ENCODE measurements around the gene COPG1.
A peak's percentile ranks its signal among the peaks of the same experiment; 100 is the strongest.

Gene COPG1

GRCh38 chr3:129277829-129278271 lies 28.4 kb downstream of the COPG1 start:
- no peak for DNase-seq (ENCODE audit: low read depth in 1 of 2, low spot score in 1 of 2)
- TF ChIP-seq JUND (IDR thresholded peaks at IDR 0.05; ENCODE audit: low read depth) = no peak
- in situ Hi-C loops (cut with HindIII; ENCODE audit: low pct_unique_long_range_greater_than_20kb, low sequenced_read_pairs) = no loop called here

- in situ Hi-C loops (cut with HindIII; ENCODE audit: low pct_unique_long_range_greater_than_20kb, low sequenced_read_pairs) = no loop called here
- no peak for TF ChIP-seq JUND (IDR thresholded peaks at IDR 0.05; ENCODE audit: low read depth)
- DNase-seq (ENCODE audit: low read depth in 1 of 2, low spot score in 1 of 2) = peak; percentile 87 to 94
Observed at GRCh38 chr3:129278439-129278965, 29.1 kb downstream of the COPG1 start, which contains the start of gene HMCES. Gene HMCES, plus strand, starts transcription at chr3:129278870. Its CDS starts 863 bp downstream, at chr3:129279733.

GRCh38 chr3:129278966-129279906 lies 29.8 kb downstream of the COPG1 start:
- peak; percentile 27 to 50 for DNase-seq (ENCODE audit: low read depth in 1 of 2, low spot score in 1 of 2)
- TF ChIP-seq JUND (IDR thresholded peaks at IDR 0.05; ENCODE audit: low read depth) = no peak
- in situ Hi-C loops (cut with HindIII; ENCODE audit: low pct_unique_long_range_greater_than_20kb, low sequenced_read_pairs) = no loop called here

GRCh38 chr3:129280183-129280582 lies 30.8 kb downstream of the COPG1 start:
- DNase-seq (ENCODE audit: low read depth in 1 of 2, low spot score in 1 of 2) = no peak
- in situ Hi-C loops (cut with HindIII; ENCODE audit: low pct_unique_long_range_greater_than_20kb, low sequenced_read_pairs) = no loop called here
- TF ChIP-seq JUND (IDR thresholded peaks at IDR 0.05; ENCODE audit: low read depth) = no peak

GRCh38 chr3:129281726-129282125 lies 32.3 kb downstream of the COPG1 start:
- no peak for TF ChIP-seq JUND (IDR thresholded peaks at IDR 0.05; ENCODE audit: low read depth)
- no peak for DNase-seq (ENCODE audit: low read depth in 1 of 2, low spot score in 1 of 2)
- in situ Hi-C loops (cut with HindIII; ENCODE audit: low pct_unique_long_range_greater_than_20kb, low sequenced_read_pairs) = no loop called here

GRCh38 chr3:129282727-129283327 lies 33.4 kb downstream of the COPG1 start:
- no peak for TF ChIP-seq JUND (IDR thresholded peaks at IDR 0.05; ENCODE audit: low read depth)
- DNase-seq (ENCODE audit: low read depth in 1 of 2, low spot score in 1 of 2) = no peak
- in situ Hi-C loops (cut with HindIII; ENCODE audit: low pct_unique_long_range_greater_than_20kb, low sequenced_read_pairs) = no loop called here

GRCh38 chr3:129286081-129286480 lies 36.7 kb downstream of the COPG1 start:
- no peak for TF ChIP-seq JUND (IDR thresholded peaks at IDR 0.05; ENCODE audit: low read depth)
- no peak for DNase-seq (ENCODE audit: low read depth in 1 of 2, low spot score in 1 of 2)
- in situ Hi-C loops (cut with HindIII; ENCODE audit: low pct_unique_long_range_greater_than_20kb, low sequenced_read_pairs) = no loop called here

- no peak for TF ChIP-seq JUND (IDR thresholded peaks at IDR 0.05; ENCODE audit: low read depth)
- DNase-seq (ENCODE audit: low read depth in 1 of 2, low spot score in 1 of 2) = no peak
- in situ Hi-C loops (cut with HindIII; ENCODE audit: low pct_unique_long_range_greater_than_20kb, low sequenced_read_pairs) = no loop called here
Observed at GRCh38 chr3:129288446-129288845, 39.0 kb downstream of the COPG1 start.

GRCh38 chr3:129289201-129289921 lies 40.0 kb downstream of the COPG1 start:
- TF ChIP-seq JUND (IDR thresholded peaks at IDR 0.05; ENCODE audit: low read depth) = no peak
- DNase-seq (ENCODE audit: low read depth in 1 of 2, low spot score in 1 of 2) = no peak
- in situ Hi-C loops (cut with HindIII; ENCODE audit: low pct_unique_long_range_greater_than_20kb, low sequenced_read_pairs) = no loop called here

GRCh38 chr3:129291236-129291886 lies 42.0 kb downstream of the COPG1 start:
- no peak for DNase-seq (ENCODE audit: low read depth in 1 of 2, low spot score in 1 of 2)
- in situ Hi-C loops (cut with HindIII; ENCODE audit: low pct_unique_long_range_greater_than_20kb, low sequenced_read_pairs) = no loop called here
- no peak for TF ChIP-seq JUND (IDR thresholded peaks at IDR 0.05; ENCODE audit: low read depth)

GRCh38 chr3:129295286-129295685 lies 45.9 kb downstream of the COPG1 start:
- in situ Hi-C loops (cut with HindIII; ENCODE audit: low pct_unique_long_range_greater_than_20kb, low sequenced_read_pairs) = no loop called here
- TF ChIP-seq JUND (IDR thresholded peaks at IDR 0.05; ENCODE audit: low read depth) = no peak
- no peak for DNase-seq (ENCODE audit: low read depth in 1 of 2, low spot score in 1 of 2)

All from T47D (cell line).